ENCODE results near the gene LYRM2. TPM values are rescaled to one million over a fixed set of nuclear protein-coding genes. Genes with fewer than 3 reads are reported as not detected.

LYRM2 gene
- total and polyA plus RNA-seq, 9 of the 15 experiments (the other 6 are each of a cell fraction or from before 2014, with no cell fraction given): 13.9 to 115 (median 42.9) TPM

DNA sequence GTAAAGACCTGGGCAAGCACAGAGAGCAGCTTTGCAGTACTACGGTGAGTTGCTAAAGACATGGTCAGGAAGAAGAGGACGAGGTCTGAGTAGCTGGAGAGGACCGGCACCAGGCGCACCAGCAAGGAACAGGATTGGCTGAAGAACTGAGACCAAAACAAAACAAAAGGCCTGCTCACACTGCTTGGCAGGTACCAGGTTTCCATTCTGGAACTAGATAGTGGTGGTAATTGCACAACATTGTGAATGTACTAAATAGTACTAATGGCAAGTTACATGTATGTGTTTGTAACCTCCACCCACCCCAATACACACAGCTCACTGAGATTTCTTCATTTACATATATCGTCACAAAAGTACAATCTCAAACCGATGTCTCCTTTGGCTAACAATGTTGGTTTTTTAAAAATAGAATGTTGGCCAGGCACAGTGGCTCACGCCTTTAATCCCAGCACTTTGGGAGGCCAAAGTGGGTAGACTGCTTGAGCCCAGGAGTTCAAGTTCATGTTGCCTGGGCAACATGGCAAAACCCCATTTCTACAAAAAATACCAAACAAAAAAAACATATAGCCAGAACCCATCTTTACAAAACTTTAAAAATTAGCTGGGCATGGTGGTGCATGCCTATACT is 32.5 kb upstream of the LYRM2 start:
- Histone ChIP-seq H3K4me2 (ENCODE audit: insufficient read depth, low read length) (no peak overlapping the region), H3K27ac (ENCODE audit: extremely low read depth, low read depth, low read length) (no peak overlapping the region), H3K79me2 (ENCODE audit: control insufficient read depth, insufficient read depth, low read length) (no peaks in the 10 kb centered on the region; the same call in 2 of the 3 replicates), H3K4me3 (no peak overlapping the region), H3K9me3 (replicated peaks; ENCODE audit: control insufficient read depth, insufficient read depth, low read depth, low read length) (no peaks in the 10 kb centered on the region), H3K4me1 (replicated peaks in 1 of 2; ENCODE audit: control insufficient read depth in 2 of 2, insufficient read depth in 2 of 2, low read length in 2 of 2) (no peaks in the 10 kb centered on the region), H3K9me1 (ENCODE audit: control insufficient read depth, insufficient read depth, low read length) (no peaks in the 10 kb centered on the region), H3K27me3 (ENCODE audit: control insufficient read depth in 2 of 2, insufficient read depth in 2 of 2, low read length in 2 of 2) (no peaks in the 10 kb centered on the region), H2AFZ (ENCODE audit: low read depth, low read length) (no peak overlapping the region), H3K36me3 (ENCODE audit: control insufficient read depth, insufficient read depth, low read length) (peaks cover 95% of the 10 kb centered on the region), H4K20me1 (replicated peaks; ENCODE audit: control insufficient read depth, insufficient read depth, low read length) (no peaks in the 10 kb centered on the region; the same call in 1 of the 2 replicates), H3K9ac (ENCODE audit: insufficient read depth in 1 of 2, low read depth in 2 of 2, low read length in 2 of 2) (no peak overlapping the region)
- in situ Hi-C loops (cut with MboI): no loop called here
- ChIA-PET CTCF (ENCODE audit: low intra/inter-chr PET ratio) (no interaction called here), POLR2A (no interaction called here)
- intact Hi-C loops (cut with micrococcal nuclease): no loop called here
- BruUV-seq (replicated peaks): no TSS peak
- ATAC-seq (no peak), DNase-seq (ENCODE audit: extremely low read depth in 1 of 4, low spot score in 3 of 4) (no peak), FAIRE-seq (no peak)
- WGBS (ENCODE audit: insufficient coverage, low coverage, missing lambda C conversion rate): 93% methylated on average over 7 of the region's 7 CpGs
- TF ChIP-seq RFX1 (IDR thresholded peaks at IDR 0.05) (no peak), SAFB (IDR thresholded peaks at IDR 0.05; ENCODE audit: borderline replicate concordance, low read depth, low read length) (no peak), PRPF4 (IDR thresholded peaks at IDR 0.05; ENCODE audit: insufficient read depth, low read depth, low read length, poor library complexity, severe bottlenecking) (no peak), MCM5 (IDR thresholded peaks at IDR 0.05; ENCODE audit: low read depth) (no peak), ZNF76 (CRISPR knock-in tag; IDR thresholded peaks at IDR 0.05; ENCODE audit: borderline replicate concordance) (no peak)
- TF ChIP-seq, protein P1, sequence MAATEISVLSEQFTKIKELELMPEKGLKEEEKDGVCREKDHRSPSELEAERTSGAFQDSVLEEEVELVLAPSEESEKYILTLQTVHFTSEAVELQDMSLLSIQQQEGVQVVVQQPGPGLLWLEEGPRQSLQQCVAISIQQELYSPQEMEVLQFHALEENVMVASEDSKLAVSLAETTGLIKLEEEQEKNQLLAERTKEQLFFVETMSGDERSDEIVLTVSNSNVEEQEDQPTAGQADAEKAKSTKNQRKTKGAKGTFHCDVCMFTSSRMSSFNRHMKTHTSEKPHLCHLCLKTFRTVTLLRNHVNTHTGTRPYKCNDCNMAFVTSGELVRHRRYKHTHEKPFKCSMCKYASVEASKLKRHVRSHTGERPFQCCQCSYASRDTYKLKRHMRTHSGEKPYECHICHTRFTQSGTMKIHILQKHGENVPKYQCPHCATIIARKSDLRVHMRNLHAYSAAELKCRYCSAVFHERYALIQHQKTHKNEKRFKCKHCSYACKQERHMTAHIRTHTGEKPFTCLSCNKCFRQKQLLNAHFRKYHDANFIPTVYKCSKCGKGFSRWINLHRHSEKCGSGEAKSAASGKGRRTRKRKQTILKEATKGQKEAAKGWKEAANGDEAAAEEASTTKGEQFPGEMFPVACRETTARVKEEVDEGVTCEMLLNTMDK (IDR thresholded peaks at IDR 0.05; ENCODE audit: borderline replicate concordance, insufficient read depth, low read depth, low read length, poor library complexity, severe bottlenecking): no peak

Data from K562 (cell line).